ENCODE results near the gene TPST2.

GRCh38 chr22:26621663-26622062 lies 31.7 kb upstream of the TPST2 start, which contains the start of gene CRYBA4:
- TF ChIP-seq CTCF (IDR thresholded peaks at IDR 0.05 in 2 of 3, conservative IDR thresholded peaks at IDR 0.05 in 1 of 3; ENCODE audit: insufficient read depth in 2 of 3, low read depth in 1 of 3, low read length in 3 of 3), result no peak
- no peak for TF ChIP-seq GATA2 (CRISPR knock-in tag; IDR thresholded peaks at IDR 0.05)
- no peak for TF ChIP-seq CHD2 (IDR thresholded peaks at IDR 0.05; ENCODE audit: low read depth, low read length)
- no peak for TF ChIP-seq ZNF445 (CRISPR knock-in tag; IDR thresholded peaks at IDR 0.05; ENCODE audit: low read depth)
- TF ChIP-seq CBX2 (IDR thresholded peaks at IDR 0.05; ENCODE audit: insufficient read depth, low read length, poor library complexity, severe bottlenecking), result no peak
